Uterus (tissue), 4 donors: Measurements from ENCODE around the gene FLACC1. TPM values are rescaled to one million over a fixed set of nuclear protein-coding genes. Genes with fewer than 3 reads are reported as not detected.
"Not testable (repeated sequence)": the region's sequence is repeated elsewhere in the genome, so short reads cannot be mapped to it uniquely, and the experiment has no call there.

Source experiments
- DNase-seq, 2 donors: peaks; one replicate each; pipeline ENCODE4 v3.0.0-alpha.2; 2019 to 2020
- H3K27ac ChIP-seq, 2 donors: fragments of 200-600 bp; sonication (generic); 1 replicate in 1 of 2; 2 replicates in 1 of 2; pipeline ENCODE4 v1.5.1; 2016 to 2018
- H3K27me3 ChIP-seq, 2 donors: fragments of 200-600 bp; sonication (generic); one replicate each; pipeline ENCODE4 v1.5.1; 2018 to 2019; ENCODE audit warnings: control low read depth in 1 of 2
- H3K36me3 ChIP-seq, 2 donors: fragments of 200-600 bp; sonication (generic); one replicate each; pipeline ENCODE4 v1.5.1; 2019; ENCODE audit warnings: control low read depth in 1 of 2
- H3K4me1 ChIP-seq, 2 donors: fragments of 200-600 bp; sonication (generic); one replicate each; pipeline ENCODE4 v1.5.1; 2018 to 2019; ENCODE audit warnings: control low read depth in 1 of 2
- H3K4me3 ChIP-seq, 2 donors: fragments of 200-600 bp; sonication (generic); 1 replicate in 1 of 2; 2 replicates in 1 of 2; pipeline ENCODE4 v1.5.1; 2018 to 2019; ENCODE audit warnings: mild to moderate bottlenecking in 1 of 2
- H3K9me3 ChIP-seq, 2 donors: fragments of 200-600 bp; sonication (generic); one replicate each; pipeline ENCODE4 v1.5.1; 2019; ENCODE audit warnings: control low read depth in 1 of 2
- POLR2A ChIP-seq, 2 donors: fragments of 450-650 bp; IDR thresholded peaks; one replicate each; pipeline ENCODE4 v1.6.1; 2016; ENCODE audit warnings: antibody characterized with exemption in 2 of 2, mild to moderate bottlenecking in 1 of 2, moderate library complexity in 1 of 2
- intact Hi-C: fragments of 100-400 bp; cut with DNase I; formaldehyde crosslinking; loops from one replicate; pipeline ENCODE4 v1.15.1; 2023; ENCODE audit warnings: low total_unique reads
- total RNA-seq, 4 donors: library from RNA; depleted of rRNA in 3 of 4; stranded (reverse); fragments of >200 nt in 3 of 4; gene quantifications; one replicate each; pipeline versions ENCODE4 v1.1.0 to v1.2.4, GENCODE V29; 2014 to 2023
- TF ChIP-seq, protein P1 (sequence below), 4 experiments: fragments of 200-600 bp in 2 of 4; fragments of 450-650 bp in 2 of 4; sonication (generic) in 2 of 4; IDR thresholded peaks; one replicate each; pipeline ENCODE4 v1.5.1; 2016 to 2019; ENCODE audit warnings: antibody characterized with exemption in 4 of 4, mild to moderate bottlenecking in 2 of 4, moderate library complexity in 1 of 4
- donor health status: DM: yes; HTN: yes; CAD: no.

Gene FLACC1
- total RNA-seq, 4 donors from 2014 or later: 0.26 to 2.0 (median 1.5) TPM; not detected in 1

DNA sequence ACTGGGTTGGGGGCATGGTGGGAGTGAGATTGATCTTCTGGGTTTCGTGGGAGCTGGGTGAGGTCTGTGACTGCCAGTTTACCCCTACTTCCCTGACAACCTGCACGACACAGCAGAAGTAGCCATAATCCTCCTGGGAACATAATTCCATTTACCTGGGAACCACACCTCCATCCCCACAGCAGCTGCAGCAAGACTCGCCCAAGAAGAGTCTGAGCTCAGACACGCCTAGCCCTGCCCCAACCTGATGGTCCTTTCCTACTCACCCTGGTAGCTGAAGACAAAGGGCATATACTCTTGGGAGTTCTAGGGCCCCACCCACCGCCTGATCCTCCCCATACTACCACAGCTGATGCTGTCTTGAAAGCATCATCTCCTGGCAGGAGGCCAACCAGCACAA is 43.8 kb downstream of the FLACC1 start:
- Histone ChIP-seq H3K9me3 (no peaks in the 10 kb centered on the region), H3K36me3 (no peaks in the 10 kb centered on the region), H3K27me3 (no peaks in the 10 kb centered on the region), H3K4me3 (no peak overlapping the region), H3K4me1 (no peaks in the 10 kb centered on the region), H3K27ac (no peak overlapping the region)
- DNase-seq: no peak
- TF ChIP-seq, protein P1, sequence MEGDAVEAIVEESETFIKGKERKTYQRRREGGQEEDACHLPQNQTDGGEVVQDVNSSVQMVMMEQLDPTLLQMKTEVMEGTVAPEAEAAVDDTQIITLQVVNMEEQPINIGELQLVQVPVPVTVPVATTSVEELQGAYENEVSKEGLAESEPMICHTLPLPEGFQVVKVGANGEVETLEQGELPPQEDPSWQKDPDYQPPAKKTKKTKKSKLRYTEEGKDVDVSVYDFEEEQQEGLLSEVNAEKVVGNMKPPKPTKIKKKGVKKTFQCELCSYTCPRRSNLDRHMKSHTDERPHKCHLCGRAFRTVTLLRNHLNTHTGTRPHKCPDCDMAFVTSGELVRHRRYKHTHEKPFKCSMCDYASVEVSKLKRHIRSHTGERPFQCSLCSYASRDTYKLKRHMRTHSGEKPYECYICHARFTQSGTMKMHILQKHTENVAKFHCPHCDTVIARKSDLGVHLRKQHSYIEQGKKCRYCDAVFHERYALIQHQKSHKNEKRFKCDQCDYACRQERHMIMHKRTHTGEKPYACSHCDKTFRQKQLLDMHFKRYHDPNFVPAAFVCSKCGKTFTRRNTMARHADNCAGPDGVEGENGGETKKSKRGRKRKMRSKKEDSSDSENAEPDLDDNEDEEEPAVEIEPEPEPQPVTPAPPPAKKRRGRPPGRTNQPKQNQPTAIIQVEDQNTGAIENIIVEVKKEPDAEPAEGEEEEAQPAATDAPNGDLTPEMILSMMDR (IDR thresholded peaks at IDR 0.05): no peak
- TF ChIP-seq POLR2A (IDR thresholded peaks at IDR 0.05): no peak
- intact Hi-C loops: no loop called here

DNA sequence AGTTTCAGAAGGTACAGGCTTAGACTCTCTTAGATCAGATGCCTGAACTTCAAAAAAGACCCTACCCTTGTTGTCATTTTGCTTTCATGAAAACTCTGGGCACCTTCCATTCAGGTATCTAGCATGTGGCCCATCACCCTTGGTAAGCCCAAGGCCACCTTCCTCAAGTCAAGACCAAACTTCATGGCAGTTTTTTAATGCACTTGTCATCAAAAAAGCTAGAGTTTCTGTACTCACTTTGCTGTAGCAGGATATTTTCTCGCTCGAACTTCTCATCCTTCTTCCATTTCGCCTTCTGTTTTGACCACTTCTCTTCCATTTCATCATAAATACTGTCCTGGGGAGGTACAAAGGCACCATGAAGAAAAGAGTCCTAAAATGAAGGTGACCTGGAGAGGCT is 48.2 kb downstream of the FLACC1 start:
- H3K27me3 ChIP-seq: no peaks in the 10 kb centered on the region
- intact Hi-C loops: no loop called here
- H3K9me3 ChIP-seq: no peaks in the 10 kb centered on the region
- DNase-seq: no peak
- H3K4me1 ChIP-seq: no peaks in the 10 kb centered on the region
- no peak for TF ChIP-seq POLR2A (IDR thresholded peaks at IDR 0.05)
- TF ChIP-seq, protein P1 (IDR thresholded peaks at IDR 0.05): no peak
- no peak overlapping the region for H3K4me3 ChIP-seq
- no peaks in the 10 kb centered on the region for H3K36me3 ChIP-seq
- no peak overlapping the region for H3K27ac ChIP-seq

GRCh38 chr2:201307876-201308275 is 49.3 kb downstream of the FLACC1 start:
- Histone ChIP-seq H3K27me3 (no peaks in the 10 kb centered on the region), H3K27ac (no peak overlapping the region), H3K9me3 (no peaks in the 10 kb centered on the region), H3K4me1 (no peaks in the 10 kb centered on the region), H3K4me3 (no peak overlapping the region), H3K36me3 (no peaks in the 10 kb centered on the region)
- no peak for DNase-seq
- TF ChIP-seq, protein P1 (IDR thresholded peaks at IDR 0.05): no peak
- no peak for TF ChIP-seq POLR2A (IDR thresholded peaks at IDR 0.05)
- intact Hi-C loops: no loop called here

DNA sequence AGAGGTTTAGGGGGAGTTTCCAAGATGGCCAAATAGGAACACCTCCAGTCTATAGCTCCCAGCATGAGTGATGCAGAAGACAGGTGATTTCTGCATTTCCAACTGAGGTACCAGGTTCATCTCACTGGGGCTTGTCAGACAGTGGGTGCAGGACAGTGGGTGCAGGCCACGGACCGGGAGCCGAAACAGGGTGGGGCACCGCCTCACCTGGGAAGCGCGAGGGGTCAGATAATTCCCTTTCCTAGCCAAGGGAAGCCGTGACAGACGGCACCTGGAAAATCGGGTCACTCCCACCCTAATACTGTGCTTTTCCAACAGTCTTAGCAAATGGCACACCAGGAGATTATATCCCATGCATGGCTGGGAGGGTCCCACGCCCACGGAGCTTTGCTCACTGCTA is 57.2 kb downstream of the FLACC1 start:
- H3K36me3 ChIP-seq, H3K27me3 ChIP-seq, H3K4me1 ChIP-seq, H3K27ac ChIP-seq, H3K4me3 ChIP-seq, H3K9me3 ChIP-seq, intact Hi-C loops, DNase-seq: not testable (repeated sequence)

- intact Hi-C loops: no loop called here
- Histone ChIP-seq H3K9me3 (no peaks in the 10 kb centered on the region), H3K36me3 (no peaks in the 10 kb centered on the region), H3K4me3 (no peak overlapping the region), H3K27ac (no peak overlapping the region), H3K4me1 (no peaks in the 10 kb centered on the region), H3K27me3 (no peaks in the 10 kb centered on the region)
- TF ChIP-seq, protein P1 (IDR thresholded peaks at IDR 0.05): no peak
- no peak for TF ChIP-seq POLR2A (IDR thresholded peaks at IDR 0.05)
- DNase-seq: no peak
These were observed 58.6 kb downstream of the FLACC1 start for GRCh38 chr2:201298462-201299052.

- H3K27ac ChIP-seq, H3K9me3 ChIP-seq, DNase-seq, H3K36me3 ChIP-seq, H3K4me3 ChIP-seq, H3K4me1 ChIP-seq, H3K27me3 ChIP-seq, intact Hi-C loops: not testable (repeated sequence)
These were observed 66.5 kb downstream of the FLACC1 start for GRCh38 chr2:201290457-201291148.
